ENCODE results near the gene LSR. TPM values are rescaled to one million over a fixed set of nuclear protein-coding genes. Genes with fewer than 3 reads are reported as not detected.

LSR gene
- polyA plus RNA-seq, 3 donors, result 0.08 to 0.17 TPM; not detected in 1

GRCh38 chr19:35206379-35206778, 42.4 kb upstream of the LSR start:
- 11% methylated on average over 2 of the region's 5 CpGs for WGBS (ENCODE audit: insufficient coverage)

GRCh38 chr19:35206855-35207254, 41.9 kb upstream of the LSR start:
- no peak overlapping the region for H3K9ac ChIP-seq (ENCODE audit: insufficient read depth, low read length, poor library complexity, severe bottlenecking)

More at GRCh38 chr19:35206379-35206778, 42.4 kb upstream of the LSR start:
- H3K27ac Mint-ChIP-seq, result peak overlapping the region in 2 of 7 donors; percentile 38 to 95
- Histone ChIP-seq H3K36me3 (replicated peaks in 1 of 2; ENCODE audit: control insufficient read depth in 1 of 2, insufficient read depth in 2 of 2, low read length in 2 of 2) (no peaks in the 10 kb centered on the region), H3K9ac (ENCODE audit: insufficient read depth, low read length, poor library complexity, severe bottlenecking) (no peak overlapping the region), H3K79me2 (ENCODE audit: insufficient read depth, low read length) (no peaks in the 10 kb centered on the region), H3K4me2 (replicated peaks; ENCODE audit: extremely low read depth, low read length, poor library complexity, severe bottlenecking) (no peak overlapping the region), H3K27ac (ENCODE audit: low read depth in 1 of 2, low read length in 2 of 2) (no peak overlapping the region), H3K27me3 (ENCODE audit: control insufficient read depth in 2 of 2, insufficient read depth in 2 of 2, low read length in 2 of 2) (no peaks in the 10 kb centered on the region), H3K4me3 (replicated peaks in 1 of 3; ENCODE audit: low read depth in 2 of 3, low read length in 3 of 3) (no peak overlapping the region), H4K20me1 (ENCODE audit: insufficient read depth, low read length) (no peaks in the 10 kb centered on the region), H3K4me1 (ENCODE audit: control insufficient read depth in 1 of 2, insufficient read depth in 2 of 2, low read length in 2 of 2) (peaks cover 42 to 44% of the 10 kb centered on the region in 2 donors), H2AFZ (ENCODE audit: insufficient read depth, low read depth, low read length, poor library complexity, severe bottlenecking) (no peak overlapping the region), H3K9me3 (replicated peaks in 1 of 2; ENCODE audit: control insufficient read depth in 1 of 2, insufficient read depth in 1 of 2, low read length in 2 of 2) (no peaks in the 10 kb centered on the region)
- peaks cover 49% of the 10 kb centered on the region for H3K4me1 Mint-ChIP-seq
- DNase-seq, result no peak
- H3K36me3 Mint-ChIP-seq, result peaks cover 0 to 2% of the 10 kb centered on the region in 2 donors
- intact Hi-C loops (cut with micrococcal nuclease), result loop anchor here in 1 of 2 donors (10.0 kb wide), 1 partner anchor 58 kb away; the partner anchor contains the start of gene USF2
- H3K27me3 Mint-ChIP-seq (ENCODE audit: low read depth in 3 of 3), result no peaks in the 10 kb centered on the region
- H3K4me3 Mint-ChIP-seq, result peak overlapping the region in 1 of 2 donors; percentile 7
- peaks cover 0 to 16% (median 5%) of the 10 kb centered on the region in 7 donors for H3K9me3 Mint-ChIP-seq
- no peak for TF ChIP-seq CTCF (IDR thresholded peaks at IDR 0.05)

More at GRCh38 chr19:35206855-35207254, 41.9 kb upstream of the LSR start:
- Histone ChIP-seq H4K20me1 (ENCODE audit: insufficient read depth, low read length) (no peaks in the 10 kb centered on the region), H3K4me3 (replicated peaks in 1 of 3; ENCODE audit: low read depth in 2 of 3, low read length in 3 of 3) (no peak overlapping the region), H3K27ac (ENCODE audit: low read depth in 1 of 2, low read length in 2 of 2) (no peak overlapping the region), H3K79me2 (ENCODE audit: insufficient read depth, low read length) (no peaks in the 10 kb centered on the region), H2AFZ (ENCODE audit: insufficient read depth, low read depth, low read length, poor library complexity, severe bottlenecking) (no peak overlapping the region), H3K4me1 (ENCODE audit: control insufficient read depth in 1 of 2, insufficient read depth in 2 of 2, low read length in 2 of 2) (peaks cover 47 to 49% of the 10 kb centered on the region in 2 donors), H3K9me3 (replicated peaks in 1 of 2; ENCODE audit: control insufficient read depth in 1 of 2, insufficient read depth in 1 of 2, low read length in 2 of 2) (no peaks in the 10 kb centered on the region), H3K4me2 (replicated peaks; ENCODE audit: extremely low read depth, low read length, poor library complexity, severe bottlenecking) (no peak overlapping the region), H3K36me3 (replicated peaks in 1 of 2; ENCODE audit: control insufficient read depth in 1 of 2, insufficient read depth in 2 of 2, low read length in 2 of 2) (no peaks in the 10 kb centered on the region), H3K27me3 (ENCODE audit: control insufficient read depth in 2 of 2, insufficient read depth in 2 of 2, low read length in 2 of 2) (no peaks in the 10 kb centered on the region)
- no peak for DNase-seq
- TF ChIP-seq CTCF (IDR thresholded peaks at IDR 0.05), result no peak
- Mint-ChIP-seq H3K4me3 (no peak overlapping the region), H3K36me3 (peaks cover 0 to 2% of the 10 kb centered on the region in 2 donors), H3K4me1 (peaks cover 53% of the 10 kb centered on the region), H3K27ac (peak overlapping the region in 5 of 7 donors; percentile 33 to 87 (median 56)), H3K9me3 (peaks cover 0 to 15% (median 5%) of the 10 kb centered on the region in 7 donors), H3K27me3 (ENCODE audit: low read depth in 3 of 3) (no peaks in the 10 kb centered on the region)
- intact Hi-C loops (cut with micrococcal nuclease), result loop anchor here in 1 of 2 donors (10.0 kb wide), 1 partner anchor 58 kb away; the partner anchor contains the start of gene USF2
- no CpG with 5 or more reads among the region's 1 CpG for WGBS (ENCODE audit: insufficient coverage)

Measured in CD14-positive monocyte (primary cell).